Spleen (tissue), 11 donors: ENCODE measurements around the gene OTUD7B. TPM values are rescaled to one million over a fixed set of nuclear protein-coding genes. Genes with fewer than 3 reads are reported as not detected.

Experiments
- DNase-seq: peaks from one replicate; pipeline ENCODE4 v3.0.0-alpha.2; 2020
- H3K27ac ChIP-seq, 8 donors: fragments of 200-600 bp; sonication (generic) in 7 of 8; 1 replicate in 4 of 8; 2 replicates in 4 of 8; pipeline versions ENCODE4 v1.5.0 to v1.8.0; 2016 to 2021; ENCODE audit warnings: inconsistent platforms in 4 of 8, mild to moderate bottlenecking in 4 of 8, moderate library complexity in 1 of 8
- H3K27me3 ChIP-seq, 7 donors: fragments of 200-600 bp; sonication (generic) in 6 of 7; replicated peaks in 1 of 7; 1 replicate in 4 of 7; 2 replicates in 3 of 7; pipeline versions ENCODE4 v1.5.0 to v1.8.0; 2016 to 2021; ENCODE audit warnings: inconsistent platforms in 3 of 7, mild to moderate bottlenecking in 1 of 7
- H3K36me3 ChIP-seq, 6 donors: fragments of 200-600 bp; sonication (generic) in 5 of 6; 1 replicate in 4 of 6; 2 replicates in 2 of 6; pipeline versions ENCODE4 v1.5.0 to v1.8.0; 2016 to 2021; ENCODE audit warnings: inconsistent platforms in 2 of 6
- H3K4me1 ChIP-seq, 6 donors: fragments of 200-600 bp; sonication (generic) in 5 of 6; 1 replicate in 3 of 6; 2 replicates in 3 of 6; pipeline versions ENCODE4 v1.5.0 to v1.8.0; 2016 to 2021; ENCODE audit warnings: inconsistent platforms in 3 of 6
- H3K4me3 ChIP-seq, 8 donors: fragments of 200-600 bp; sonication (generic) in 7 of 8; 1 replicate in 4 of 8; 2 replicates in 4 of 8; pipeline versions ENCODE4 v1.5.0 to v1.8.0; 2016 to 2021; ENCODE audit warnings: inconsistent platforms in 4 of 8, mild to moderate bottlenecking in 4 of 8, moderate library complexity in 2 of 8
- H3K9me3 ChIP-seq, 8 donors: fragments of 200-600 bp; sonication (generic) in 7 of 8; 1 replicate in 4 of 8; 2 replicates in 4 of 8; pipeline versions ENCODE4 v1.5.0 to v1.8.0; 2016 to 2021; ENCODE audit warnings: inconsistent platforms in 4 of 8
- CTCF ChIP-seq, 11 experiments: fragments of 200-600 bp in 7 of 11; fragments of 450-650 bp in 4 of 11; sonication (generic) in 4 of 11; IDR thresholded peaks in 8 of 11; conservative IDR thresholded peaks in 3 of 11; 1 replicate in 7 of 11; 2 replicates in 4 of 11; pipeline versions ENCODE4 v1.4.0 to v1.8.0; 2016 to 2021; ENCODE audit warnings: antibody characterized with exemption in 11 of 11, inconsistent platforms in 4 of 11, mild to moderate bottlenecking in 1 of 11
- POLR2A ChIP-seq, 3 donors: fragments of 450-650 bp; IDR thresholded peaks; one replicate each; pipeline ENCODE4 v1.5.1; 2017; ENCODE audit warnings: antibody characterized with exemption in 3 of 3, mild to moderate bottlenecking in 1 of 3
- POLR2AphosphoS5 ChIP-seq, 3 donors: sonication (generic); formaldehyde crosslinking; IDR thresholded peaks; one replicate each; pipeline ENCODE4 v1.5.1; 2017; ENCODE audit warnings: antibody characterized with exemption in 3 of 3
- WGBS, 5 donors: extraction: QIAGEN DNeasy Blood & Tissue Kit in 3 of 5; methylation state at CpG; one replicate each; pipeline versions ENCODE4 v1.1.5 to v1.1.7; 2013 to 2018; 5-methylcytosine and 5-hydroxymethylcytosine counted together
- intact Hi-C: fragments of 100-400 bp; cut with DNase I; formaldehyde crosslinking; loops from one replicate; pipeline ENCODE4 v1.15.0; 2023; ENCODE audit warnings: low total_unique reads
- polyA plus RNA-seq, 3 donors: library from polyadenylated mRNA; stranded (reverse); fragments of 200-250 nt; gene quantifications; one replicate each; pipeline ENCODE4 v1.2.1, GENCODE V29; 2013
- total RNA-seq, 7 donors: library from RNA; depleted of rRNA in 3 of 7; stranded (reverse); fragments of >200 nt in 3 of 7; fragmentation: NEBNext Ultra II Directional in 4 of 7; extraction: Animal tissue kit (Norgen Biotek cat#: 25700) in 4 of 7; gene quantifications; one replicate each; pipeline versions ENCODE4 v1.1.0 to v1.2.1, GENCODE V29; 2016 to 2021
- donor health status: healthy with polysubstance abuse.
- donor health status: DM: no; HTN: no; CAD: no; lungs with moderate emphysema.
- donor health status: DM: no; HTN: no; CAD: no.
- donor health status: Bipolar disorder and iron deficiency.
- donor health status: healthy.
- donor health status: DM: no; HTN: no; CAD: no.
- donor health status: DM: yes; HTN: yes; CAD: no.

OTUD7B gene
- total and polyA plus RNA-seq, 10 donors, result 0.70 to 20.5 (median 12.1) TPM

DNA sequence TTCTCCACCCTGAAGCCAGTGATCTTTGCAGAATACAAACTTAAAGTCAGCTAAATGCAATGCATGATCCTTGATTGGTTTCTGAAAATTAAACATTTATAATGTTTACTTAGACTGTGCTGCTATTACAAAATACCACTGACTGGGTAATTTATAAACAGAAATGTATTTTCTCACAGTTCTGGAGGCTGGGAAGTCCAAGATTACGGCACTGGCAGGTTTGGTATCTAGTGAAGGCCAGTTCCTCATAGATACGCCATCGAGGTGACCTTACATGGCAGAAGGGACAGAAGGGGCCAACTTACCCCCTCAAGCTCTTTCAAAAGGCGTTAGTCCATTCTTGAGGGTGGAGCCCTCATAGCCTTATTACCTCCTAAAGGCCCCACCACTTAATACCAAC is 114.0 kb downstream of the OTUD7B start:
- no peak for DNase-seq
- no peaks in the 10 kb centered on the region for H3K36me3 ChIP-seq
- H3K9me3 ChIP-seq, result no peaks in the 10 kb centered on the region
- 86 to 100% (median 92%) methylated on average over 4 of the region's 4 CpGs for WGBS, 5 donors
- intact Hi-C loops, result no loop called here
- no peak overlapping the region for H3K4me3 ChIP-seq
- TF ChIP-seq POLR2A (IDR thresholded peaks at IDR 0.05), result no peak
- no peak for TF ChIP-seq CTCF (IDR thresholded peaks at IDR 0.05 in 8 of 11, conservative IDR thresholded peaks at IDR 0.05 in 3 of 11)
- TF ChIP-seq POLR2AphosphoS5 (IDR thresholded peaks at IDR 0.05), result no peak
- H3K4me1 ChIP-seq, result peaks cover 5 to 20% (median 10%) of the 10 kb centered on the region in 6 donors
- H3K27ac ChIP-seq, result no peak overlapping the region
- no peaks in the 10 kb centered on the region for H3K27me3 ChIP-seq

DNA sequence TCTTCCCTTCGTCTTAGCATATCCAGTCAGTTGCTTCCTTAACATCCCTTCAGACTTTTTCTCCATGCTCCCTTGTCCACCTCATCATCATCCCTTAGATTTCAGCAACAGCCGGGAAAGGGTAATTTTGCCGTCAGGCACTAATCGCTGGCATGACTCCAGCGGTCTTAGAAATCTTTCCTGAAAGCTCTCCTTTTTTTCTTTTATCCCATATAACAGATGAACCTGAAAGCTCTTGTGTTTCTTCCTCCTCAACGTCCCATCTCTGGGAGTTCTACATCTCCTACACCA is 121.6 kb downstream of the OTUD7B start:
- peak; percentile 50 for DNase-seq
- H3K27ac ChIP-seq, result peak overlapping the region; percentile 98 to 100 (median 100)
- intact Hi-C loops, result no loop called here

DNA sequence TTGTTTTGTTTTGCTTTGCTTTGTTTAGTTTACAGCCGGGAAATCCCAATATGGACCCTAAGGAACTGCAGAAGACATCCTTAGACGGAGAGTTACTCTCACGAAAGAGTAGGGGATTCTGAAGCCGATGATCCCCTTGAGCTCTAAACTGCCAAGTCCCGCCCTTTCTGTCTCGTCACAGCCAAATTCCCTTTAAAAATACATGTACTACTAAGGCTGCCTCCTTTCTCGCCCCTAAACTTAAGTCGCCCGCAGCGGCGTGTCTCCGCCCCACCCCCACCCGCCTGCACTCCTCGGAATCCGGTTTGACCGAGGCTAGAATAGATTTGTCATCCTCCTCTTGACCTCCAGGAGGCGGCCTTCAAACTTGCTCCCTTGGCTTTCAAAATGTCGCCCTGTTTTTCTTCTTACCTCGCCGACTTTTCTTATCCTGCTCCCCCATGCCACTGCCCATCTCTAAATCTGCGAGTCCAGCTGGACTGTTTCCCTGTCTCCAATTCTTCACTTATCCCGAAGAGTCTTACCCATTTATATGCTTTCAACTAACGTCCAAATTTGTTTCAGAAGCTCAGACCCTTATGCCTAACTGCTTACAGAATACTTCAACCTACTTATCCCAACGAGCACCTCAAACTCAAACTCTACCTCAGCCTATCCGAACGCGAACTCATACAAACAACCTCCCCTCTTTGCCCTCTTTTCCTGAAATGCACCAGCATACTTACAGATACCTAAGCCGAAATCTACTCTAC is 122.1 kb downstream of the OTUD7B start:
- TF ChIP-seq POLR2A (IDR thresholded peaks at IDR 0.05) (peak in 2 of 3 donors; percentile 65 to 82), POLR2AphosphoS5 (IDR thresholded peaks at IDR 0.05) (peak in 1 of 3 donors; percentile 48), CTCF (IDR thresholded peaks at IDR 0.05 in 8 of 11, conservative IDR thresholded peaks at IDR 0.05 in 3 of 11) (peak in 10 of 11 experiments; percentile 26 to 70 (median 54))
- peak overlapping the region; percentile 98 to 100 (median 100) for H3K27ac ChIP-seq
- peaks cover 12 to 30% (median 25%) of the 10 kb centered on the region in 6 donors for H3K4me1 ChIP-seq
- intact Hi-C loops, result no loop called here
- H3K9me3 ChIP-seq, result no peaks in the 10 kb centered on the region
- H3K36me3 ChIP-seq, result no peaks in the 10 kb centered on the region
- WGBS, 5 donors, result 3 to 6% (median 5%) methylated on average over 28 of the region's 28 CpGs
- no peaks in the 10 kb centered on the region for H3K27me3 ChIP-seq
- peak overlapping the region; percentile 22 to 71 (median 44) for H3K4me3 ChIP-seq
- DNase-seq, result peak; percentile 93

More for the DNA sequence above, 121.6 kb downstream of the OTUD7B start:
- TF ChIP-seq POLR2A (IDR thresholded peaks at IDR 0.05), result no peak
- peak in 1 of 3 donors; percentile 1 for TF ChIP-seq POLR2AphosphoS5 (IDR thresholded peaks at IDR 0.05)
- TF ChIP-seq CTCF (IDR thresholded peaks at IDR 0.05 in 8 of 11, conservative IDR thresholded peaks at IDR 0.05 in 3 of 11), result no peak
- Histone ChIP-seq H3K36me3 (no peaks in the 10 kb centered on the region), H3K9me3 (no peaks in the 10 kb centered on the region), H3K27me3 (no peaks in the 10 kb centered on the region), H3K4me3 (peak overlapping the region in 6 of 8 donors; percentile 23 to 71 (median 52)), H3K4me1 (peaks cover 9 to 27% (median 20%) of the 10 kb centered on the region in 6 donors)
- WGBS, 5 donors, result 34 to 46% (median 38%) methylated on average over 6 of the region's 6 CpGs

Other genes starting within 250 kb of the OTUD7B start
- gene FCGR1A, start 228.0 kb downstream of the OTUD7B start, total RNA-seq, result 10 to 100 TPM in 6 of 7 donors, 1 to 10 TPM in 1; 9.2 to 55.9 (median 22.7) TPM
- 10 to 100 TPM; 26.3 to 48.9 (median 33.8) TPM for gene FCGR1A, start 228.0 kb downstream of the OTUD7B start, polyA plus RNA-seq
- 10 to 100 TPM in 6 of 7 donors, 1 to 10 TPM in 1; 8.3 to 22.6 (median 14.7) TPM for gene BOLA1, start 111.2 kb downstream of the OTUD7B start, total RNA-seq
- gene BOLA1, start 111.2 kb downstream of the OTUD7B start, polyA plus RNA-seq, result 10 to 100 TPM; 27.1 to 34.6 (median 33.9) TPM
- gene SV2A, start 92.9 kb downstream of the OTUD7B start, total RNA-seq, result 1 to 10 TPM; 1.1 to 3.7 (median 2.5) TPM
- under 1 TPM; 0.43 to 0.90 (median 0.64) TPM for gene SV2A, start 92.9 kb downstream of the OTUD7B start, polyA plus RNA-seq
- gene SF3B4, start 82.9 kb downstream of the OTUD7B start, total RNA-seq, result 10 to 100 TPM; 17.6 to 43.8 (median 40.5) TPM
- gene SF3B4, start 82.9 kb downstream of the OTUD7B start, polyA plus RNA-seq, result 10 to 100 TPM; 19.7 to 27.8 (median 24.6) TPM
- 10 to 100 TPM in 2 of 7 donors, 1 to 10 TPM in 5; 4.4 to 16.2 (median 6.6) TPM for gene MTMR11, start 73.8 kb downstream of the OTUD7B start, total RNA-seq
- gene MTMR11, start 73.8 kb downstream of the OTUD7B start, polyA plus RNA-seq, result 1 to 10 TPM; 1.4 to 3.3 (median 2.1) TPM
- 10 to 100 TPM; 35.8 to 62.8 (median 47.4) TPM for gene VPS45, start 57.0 kb upstream of the OTUD7B start, total RNA-seq
- gene VPS45, start 57.0 kb upstream of the OTUD7B start, polyA plus RNA-seq, result 10 to 100 TPM; 16.2 to 22.7 (median 21.6) TPM
- gene PLEKHO1, start 139.2 kb upstream of the OTUD7B start, total RNA-seq, result 100 to 1,000 TPM in 5 of 7 donors, 10 to 100 TPM in 2; 95.9 to 147 (median 121) TPM
- gene PLEKHO1, start 139.2 kb upstream of the OTUD7B start, polyA plus RNA-seq, result 100 to 1,000 TPM; 154 to 228 (median 166) TPM
- 10 to 100 TPM; 29.8 to 44.0 (median 35.2) TPM for gene ANP32E, start 225.4 kb upstream of the OTUD7B start, total RNA-seq
- gene ANP32E, start 225.4 kb upstream of the OTUD7B start, polyA plus RNA-seq, result 10 to 100 TPM; 24.6 to 35.6 (median 31.7) TPM
- gene CA14, start 247.0 kb upstream of the OTUD7B start, total RNA-seq, result not detected
- gene CA14, start 247.0 kb upstream of the OTUD7B start, polyA plus RNA-seq, result not detected